ENCODE data around the gene CLIC3. TPM values are rescaled to one million over a fixed set of nuclear protein-coding genes. Genes with fewer than 3 reads are reported as not detected.

Gene CLIC3
- total RNA-seq, 1 experiment from 2014 or later: 24.1 TPM

DNA sequence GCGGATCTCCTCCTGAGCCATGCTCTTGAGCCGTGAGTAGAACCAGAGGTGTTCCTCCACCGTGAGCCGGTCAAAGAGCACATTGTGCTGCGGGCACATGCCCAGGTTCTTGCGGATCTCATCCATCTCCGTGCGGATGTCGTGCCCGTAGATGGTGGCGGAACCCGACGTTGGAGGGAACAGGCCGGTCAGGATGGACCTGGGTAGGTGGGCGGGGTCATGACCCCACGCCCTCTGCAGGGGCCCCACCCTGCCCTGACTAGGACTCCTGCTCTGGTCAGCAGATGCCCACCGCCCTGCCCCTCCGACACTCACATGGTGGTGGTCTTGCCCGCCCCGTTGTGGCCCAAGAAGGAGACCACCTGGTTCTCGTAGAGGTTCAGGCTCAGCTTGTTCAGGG is 19.6 kb upstream of the CLIC3 start:
- intact Hi-C loops (cut with micrococcal nuclease; ENCODE audit: unreplicated experiment): no loop called here
- H3K9me2 ChIP-seq (ENCODE audit: insufficient read depth): no peaks in the 10 kb centered on the region
- DNase-seq: no peak
- H3K4me3 ChIP-seq: no peak overlapping the region
- H3K9me3 ChIP-seq (ENCODE audit: insufficient read depth, low read depth): no peaks in the 10 kb centered on the region
- no peak overlapping the region for H3K4me2 ChIP-seq
- no peaks in the 10 kb centered on the region for H3K4me1 ChIP-seq (replicated peaks; ENCODE audit: insufficient read depth)
- no peak overlapping the region for H2AFZ ChIP-seq
- H3K79me2 ChIP-seq (ENCODE audit: low read depth): no peaks in the 10 kb centered on the region
- no TSS peak for BruUV-seq (replicated peaks)
- H3K36me3 ChIP-seq (ENCODE audit: low read depth): no peaks in the 10 kb centered on the region
- ChIA-PET CTCF (no interaction called here), POLR2A (ENCODE audit: unreplicated experiment) (no interaction called here)
- no peaks in the 10 kb centered on the region for H3K27me3 ChIP-seq (ENCODE audit: insufficient read depth, low read depth)
- H3K27ac ChIP-seq: no peak overlapping the region
- TF ChIP-seq, protein P1, sequence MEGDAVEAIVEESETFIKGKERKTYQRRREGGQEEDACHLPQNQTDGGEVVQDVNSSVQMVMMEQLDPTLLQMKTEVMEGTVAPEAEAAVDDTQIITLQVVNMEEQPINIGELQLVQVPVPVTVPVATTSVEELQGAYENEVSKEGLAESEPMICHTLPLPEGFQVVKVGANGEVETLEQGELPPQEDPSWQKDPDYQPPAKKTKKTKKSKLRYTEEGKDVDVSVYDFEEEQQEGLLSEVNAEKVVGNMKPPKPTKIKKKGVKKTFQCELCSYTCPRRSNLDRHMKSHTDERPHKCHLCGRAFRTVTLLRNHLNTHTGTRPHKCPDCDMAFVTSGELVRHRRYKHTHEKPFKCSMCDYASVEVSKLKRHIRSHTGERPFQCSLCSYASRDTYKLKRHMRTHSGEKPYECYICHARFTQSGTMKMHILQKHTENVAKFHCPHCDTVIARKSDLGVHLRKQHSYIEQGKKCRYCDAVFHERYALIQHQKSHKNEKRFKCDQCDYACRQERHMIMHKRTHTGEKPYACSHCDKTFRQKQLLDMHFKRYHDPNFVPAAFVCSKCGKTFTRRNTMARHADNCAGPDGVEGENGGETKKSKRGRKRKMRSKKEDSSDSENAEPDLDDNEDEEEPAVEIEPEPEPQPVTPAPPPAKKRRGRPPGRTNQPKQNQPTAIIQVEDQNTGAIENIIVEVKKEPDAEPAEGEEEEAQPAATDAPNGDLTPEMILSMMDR (conservative IDR thresholded peaks at IDR 0.05): no peak
- no peak for TF ChIP-seq EZH2 (IDR thresholded peaks at IDR 0.05; ENCODE audit: low read depth)
- H3F3A ChIP-seq (ENCODE audit: insufficient read depth, low read depth): no peaks in the 10 kb centered on the region
- no peaks in the 10 kb centered on the region for H4K20me1 ChIP-seq (ENCODE audit: insufficient read depth)

DNA sequence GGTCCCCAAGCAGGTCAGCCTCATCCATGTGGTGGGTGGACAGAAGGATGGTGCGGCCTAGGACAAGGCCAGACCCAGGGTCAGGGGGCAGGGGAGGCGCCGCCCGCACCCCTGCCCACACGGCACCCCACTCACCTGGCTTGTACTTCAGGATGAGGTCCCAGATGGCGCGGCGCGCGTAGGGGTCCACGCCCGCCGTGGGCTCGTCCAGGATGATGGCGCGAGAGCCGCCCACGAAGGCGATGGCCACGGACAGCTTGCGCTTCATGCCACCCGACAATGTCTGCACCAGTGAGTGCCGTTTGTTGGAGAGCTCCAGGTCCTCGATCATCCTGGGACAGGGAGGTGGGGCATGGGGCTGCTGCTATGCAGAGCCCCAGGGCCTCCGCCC is 19.2 kb upstream of the CLIC3 start:
- no peaks in the 10 kb centered on the region for H3K27me3 ChIP-seq (ENCODE audit: insufficient read depth, low read depth)
- CTCF ChIA-PET: no interaction called here
- TF ChIP-seq, protein P1 (conservative IDR thresholded peaks at IDR 0.05): no peak
- TF ChIP-seq EZH2 (IDR thresholded peaks at IDR 0.05; ENCODE audit: low read depth): no peak
- H3K4me1 ChIP-seq (replicated peaks; ENCODE audit: insufficient read depth): no peaks in the 10 kb centered on the region
- no peaks in the 10 kb centered on the region for H3K9me2 ChIP-seq (ENCODE audit: insufficient read depth)
- no peaks in the 10 kb centered on the region for H3F3A ChIP-seq (ENCODE audit: insufficient read depth, low read depth)
- H3K36me3 ChIP-seq (ENCODE audit: low read depth): no peaks in the 10 kb centered on the region
- H3K79me2 ChIP-seq (ENCODE audit: low read depth): no peaks in the 10 kb centered on the region
- intact Hi-C loops (cut with micrococcal nuclease; ENCODE audit: unreplicated experiment): no loop called here
- no peak for DNase-seq
- H3K9me3 ChIP-seq (ENCODE audit: insufficient read depth, low read depth): no peaks in the 10 kb centered on the region
- no peaks in the 10 kb centered on the region for H4K20me1 ChIP-seq (ENCODE audit: insufficient read depth)
- no peak overlapping the region for H2AFZ ChIP-seq
- BruUV-seq (replicated peaks): no TSS peak
- no peak overlapping the region for H3K4me2 ChIP-seq
- H3K27ac ChIP-seq: no peak overlapping the region
- POLR2A ChIA-PET (ENCODE audit: unreplicated experiment): no interaction called here
- H3K4me3 ChIP-seq: no peak overlapping the region

DNA sequence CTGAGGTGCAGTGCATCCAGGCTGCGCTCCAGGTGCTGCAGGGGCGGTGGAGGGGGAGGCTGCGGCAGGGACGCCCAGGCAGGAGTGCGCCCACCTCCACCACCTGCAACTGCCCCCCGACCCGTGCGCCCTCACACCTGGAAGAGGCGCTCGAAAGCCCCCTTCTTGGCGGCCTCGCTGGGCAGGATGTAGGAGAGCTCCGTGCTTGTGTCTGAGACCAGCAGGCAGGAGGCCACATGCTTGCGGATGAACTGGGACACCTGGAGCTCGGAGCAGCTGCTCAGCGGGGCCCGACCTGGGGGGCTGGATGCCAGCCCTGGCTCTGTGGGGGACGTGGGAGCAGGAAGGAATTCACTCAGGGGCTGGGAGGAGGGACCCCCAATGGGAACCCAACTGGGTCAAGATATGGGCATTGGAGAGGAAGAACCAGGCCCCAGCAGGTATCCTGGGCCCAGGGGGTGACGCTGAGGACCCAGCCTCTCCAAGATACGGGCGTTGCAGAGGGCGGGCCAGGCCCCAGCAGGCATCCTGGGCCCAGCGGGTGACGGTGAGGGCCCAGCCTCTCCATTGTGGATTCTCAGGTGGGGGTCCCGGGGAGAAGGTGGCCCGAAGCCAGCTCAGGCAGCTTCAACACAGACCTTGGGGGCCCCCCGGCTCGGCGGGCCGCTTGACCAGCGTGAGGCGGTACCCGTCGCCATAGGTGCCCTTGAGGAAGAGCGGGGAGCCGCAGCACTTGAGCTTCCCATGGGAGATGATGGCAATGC is 18.6 kb upstream of the CLIC3 start:
- POLR2A ChIA-PET (ENCODE audit: unreplicated experiment): no interaction called here
- Histone ChIP-seq H3K27ac (no peak overlapping the region), H3K4me3 (no peak overlapping the region), H3K36me3 (ENCODE audit: low read depth) (no peaks in the 10 kb centered on the region), H3F3A (ENCODE audit: insufficient read depth, low read depth) (no peaks in the 10 kb centered on the region), H2AFZ (no peak overlapping the region), H4K20me1 (ENCODE audit: insufficient read depth) (no peaks in the 10 kb centered on the region), H3K9me3 (ENCODE audit: insufficient read depth, low read depth) (no peaks in the 10 kb centered on the region), H3K4me2 (no peak overlapping the region), H3K4me1 (replicated peaks; ENCODE audit: insufficient read depth) (no peaks in the 10 kb centered on the region), H3K27me3 (ENCODE audit: insufficient read depth, low read depth) (no peaks in the 10 kb centered on the region), H3K9me2 (ENCODE audit: insufficient read depth) (no peaks in the 10 kb centered on the region), H3K79me2 (ENCODE audit: low read depth) (no peaks in the 10 kb centered on the region)
- intact Hi-C loops (cut with micrococcal nuclease; ENCODE audit: unreplicated experiment): no loop called here
- BruUV-seq (replicated peaks): no TSS peak
- DNase-seq: no peak
- TF ChIP-seq EZH2 (IDR thresholded peaks at IDR 0.05; ENCODE audit: low read depth): no peak
- TF ChIP-seq, protein P1 (conservative IDR thresholded peaks at IDR 0.05): no peak
- CTCF ChIA-PET: interaction anchor here (0.7 kb wide), 1 partner anchor 167 kb away, joined by 4 read pairs; no protein-coding TSS in a partner anchor
